Measurements from ENCODE around the gene JAKMIP1.

Gene JAKMIP1

GRCh38 chr4:6200011-6200921 lies at the start of gene JAKMIP1:
Gene JAKMIP1 (minus strand): TSS chr4:6200549. CDS start chr4:6112850, 87,699 bp downstream.
- peaks cover 28% of the 10 kb centered on the region for H3K27me3 ChIP-seq (replicated peaks; ENCODE audit: control insufficient read depth, insufficient read depth, low read length)
- peak within 1 kb of the TSS; percentile 54 for H3K4me3 ChIP-seq (ENCODE audit: low read length)

GRCh38 chr4:6248394-6248793 lies 48.0 kb upstream of the JAKMIP1 start:
- no peak for DNase-seq (ENCODE audit: low read depth)
- Histone ChIP-seq H3K9ac (ENCODE audit: low read length) (no peak overlapping the region), H3K27me3 (replicated peaks; ENCODE audit: control insufficient read depth, insufficient read depth, low read length) (peaks cover 69% of the 10 kb centered on the region)

More at GRCh38 chr4:6200011-6200921, at the start of gene JAKMIP1:
- H3K9ac ChIP-seq (ENCODE audit: low read length), result no peak within 1 kb of the TSS
- peaks cover 9% of the 10 kb centered on the region for H3K9me3 ChIP-seq (ENCODE audit: control insufficient read depth, low read length)
- DNase-seq (ENCODE audit: low read depth), result peak; percentile 71
- H3K36me3 ChIP-seq (ENCODE audit: control insufficient read depth, insufficient read depth, low read length, severe bottlenecking), result no peaks in the 10 kb centered on the region
- H3K4me1 ChIP-seq (ENCODE audit: control insufficient read depth, insufficient read depth, low read length), result no peaks in the 10 kb centered on the region

DNA sequence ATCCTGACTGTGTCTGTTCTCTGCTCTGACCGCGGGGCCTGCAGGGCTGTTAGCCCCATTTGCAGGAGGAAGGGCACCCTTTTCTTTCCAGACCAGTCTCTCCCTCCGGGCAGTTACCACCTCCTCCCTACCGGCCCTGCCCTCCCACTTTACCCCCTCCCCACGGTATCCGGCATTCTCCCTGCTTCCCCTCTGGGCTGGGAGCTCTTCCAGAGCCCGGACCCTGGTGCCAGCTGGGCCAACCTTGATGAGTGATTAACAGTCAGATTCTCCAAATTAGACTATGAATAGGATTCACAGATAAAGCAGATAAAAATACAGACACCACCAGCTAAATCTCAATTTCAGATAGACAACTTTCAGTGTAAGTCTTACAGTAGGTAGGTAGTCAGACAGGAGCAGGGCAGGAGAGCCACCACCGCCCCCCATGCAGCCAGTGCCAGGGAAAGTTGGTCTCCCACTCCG lies 45.9 kb upstream of the JAKMIP1 start:
- DNase-seq (ENCODE audit: low read depth), result no peak
- Histone ChIP-seq H3K27me3 (replicated peaks; ENCODE audit: control insufficient read depth, insufficient read depth, low read length) (peaks cover 79% of the 10 kb centered on the region), H3K36me3 (ENCODE audit: control insufficient read depth, insufficient read depth, low read length, severe bottlenecking) (no peaks in the 10 kb centered on the region), H3K9ac (ENCODE audit: low read length) (no peak overlapping the region), H3K4me3 (ENCODE audit: low read length) (no peak overlapping the region), H3K9me3 (ENCODE audit: control insufficient read depth, low read length) (peaks cover 19% of the 10 kb centered on the region), H3K4me1 (ENCODE audit: control insufficient read depth, insufficient read depth, low read length) (peaks cover 6% of the 10 kb centered on the region)

More at GRCh38 chr4:6248394-6248793, 48.0 kb upstream of the JAKMIP1 start:
- Histone ChIP-seq H3K9me3 (ENCODE audit: control insufficient read depth, low read length) (peaks cover 19% of the 10 kb centered on the region), H3K4me3 (ENCODE audit: low read length) (no peak overlapping the region), H3K36me3 (ENCODE audit: control insufficient read depth, insufficient read depth, low read length, severe bottlenecking) (no peaks in the 10 kb centered on the region), H3K4me1 (ENCODE audit: control insufficient read depth, insufficient read depth, low read length) (peaks cover 6% of the 10 kb centered on the region)

- peak overlapping the region; percentile 66 for H3K4me3 ChIP-seq (ENCODE audit: low read length)
- no peak overlapping the region for H3K9ac ChIP-seq (ENCODE audit: low read length)
- peaks cover 19% of the 10 kb centered on the region for H3K9me3 ChIP-seq (ENCODE audit: control insufficient read depth, low read length)
- DNase-seq (ENCODE audit: low read depth), result no peak
- H3K27me3 ChIP-seq (replicated peaks; ENCODE audit: control insufficient read depth, insufficient read depth, low read length), result peaks cover 80% of the 10 kb centered on the region
- peaks cover 6% of the 10 kb centered on the region for H3K4me1 ChIP-seq (ENCODE audit: control insufficient read depth, insufficient read depth, low read length)
- no peaks in the 10 kb centered on the region for H3K36me3 ChIP-seq (ENCODE audit: control insufficient read depth, insufficient read depth, low read length, severe bottlenecking)
Measured at GRCh38 chr4:6245246-6246169, 45.2 kb upstream of the JAKMIP1 start.

GRCh38 chr4:6242271-6243029 lies 42.1 kb upstream of the JAKMIP1 start:
- H3K36me3 ChIP-seq (ENCODE audit: control insufficient read depth, insufficient read depth, low read length, severe bottlenecking), result no peaks in the 10 kb centered on the region
- no peak for DNase-seq (ENCODE audit: low read depth)

GRCh38 chr4:6241062-6241845 lies 40.9 kb upstream of the JAKMIP1 start:
- peaks cover 19% of the 10 kb centered on the region for H3K9me3 ChIP-seq (ENCODE audit: control insufficient read depth, low read length)
- no peaks in the 10 kb centered on the region for H3K36me3 ChIP-seq (ENCODE audit: control insufficient read depth, insufficient read depth, low read length, severe bottlenecking)
- H3K4me1 ChIP-seq (ENCODE audit: control insufficient read depth, insufficient read depth, low read length), result peaks cover 3% of the 10 kb centered on the region
- no peak overlapping the region for H3K4me3 ChIP-seq (ENCODE audit: low read length)
- no peak for DNase-seq (ENCODE audit: low read depth)
- peaks cover 61% of the 10 kb centered on the region for H3K27me3 ChIP-seq (replicated peaks; ENCODE audit: control insufficient read depth, insufficient read depth, low read length)
- no peak overlapping the region for H3K9ac ChIP-seq (ENCODE audit: low read length)

More at GRCh38 chr4:6242271-6243029, 42.1 kb upstream of the JAKMIP1 start:
- H3K9me3 ChIP-seq (ENCODE audit: control insufficient read depth, low read length), result peaks cover 19% of the 10 kb centered on the region
- H3K27me3 ChIP-seq (replicated peaks; ENCODE audit: control insufficient read depth, insufficient read depth, low read length), result peaks cover 64% of the 10 kb centered on the region
- H3K4me1 ChIP-seq (ENCODE audit: control insufficient read depth, insufficient read depth, low read length), result peaks cover 3% of the 10 kb centered on the region
- no peak overlapping the region for H3K9ac ChIP-seq (ENCODE audit: low read length)
- H3K4me3 ChIP-seq (ENCODE audit: low read length), result no peak overlapping the region

- peaks cover 16% of the 10 kb centered on the region for H3K9me3 ChIP-seq (ENCODE audit: control insufficient read depth, low read length)
- no peak for DNase-seq (ENCODE audit: low read depth)
- no peaks in the 10 kb centered on the region for H3K36me3 ChIP-seq (ENCODE audit: control insufficient read depth, insufficient read depth, low read length, severe bottlenecking)
- no peak overlapping the region for H3K4me3 ChIP-seq (ENCODE audit: low read length)
- H3K4me1 ChIP-seq (ENCODE audit: control insufficient read depth, insufficient read depth, low read length), result no peaks in the 10 kb centered on the region
- no peak overlapping the region for H3K9ac ChIP-seq (ENCODE audit: low read length)
- peaks cover 60% of the 10 kb centered on the region for H3K27me3 ChIP-seq (replicated peaks; ENCODE audit: control insufficient read depth, insufficient read depth, low read length)
Measured at GRCh38 chr4:6239968-6240367, 39.6 kb upstream of the JAKMIP1 start.

DNA sequence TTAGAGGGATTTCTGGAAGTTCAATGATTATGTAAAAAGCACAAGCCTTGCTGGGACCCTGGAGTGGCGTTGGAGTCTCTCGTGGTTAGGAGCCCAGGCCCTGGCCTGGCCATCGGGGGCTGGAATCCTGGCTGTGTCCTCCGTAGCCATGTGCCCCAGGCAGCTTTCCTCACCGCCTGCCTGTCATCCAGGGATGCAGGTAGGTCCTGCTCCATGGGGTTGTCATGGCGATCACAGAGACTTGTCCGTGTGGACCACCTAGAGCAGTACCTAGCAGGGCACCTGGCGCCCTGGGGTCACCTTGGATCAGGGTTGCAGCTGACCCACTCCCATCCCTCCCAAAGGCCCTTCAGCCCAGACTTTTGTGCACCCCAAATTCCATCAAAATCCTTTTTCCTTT lies 39.1 kb upstream of the JAKMIP1 start:
- Histone ChIP-seq H3K9ac (ENCODE audit: low read length) (no peak overlapping the region), H3K4me1 (ENCODE audit: control insufficient read depth, insufficient read depth, low read length) (no peaks in the 10 kb centered on the region), H3K9me3 (ENCODE audit: control insufficient read depth, low read length) (peaks cover 11% of the 10 kb centered on the region), H3K27me3 (replicated peaks; ENCODE audit: control insufficient read depth, insufficient read depth, low read length) (peaks cover 60% of the 10 kb centered on the region), H3K36me3 (ENCODE audit: control insufficient read depth, insufficient read depth, low read length, severe bottlenecking) (no peaks in the 10 kb centered on the region), H3K4me3 (ENCODE audit: low read length) (no peak overlapping the region)
- DNase-seq (ENCODE audit: low read depth), result no peak

- Histone ChIP-seq H3K9me3 (ENCODE audit: control insufficient read depth, low read length) (no peaks in the 10 kb centered on the region), H3K4me3 (ENCODE audit: low read length) (no peak overlapping the region), H3K27me3 (replicated peaks; ENCODE audit: control insufficient read depth, insufficient read depth, low read length) (peaks cover 38% of the 10 kb centered on the region), H3K36me3 (ENCODE audit: control insufficient read depth, insufficient read depth, low read length, severe bottlenecking) (no peaks in the 10 kb centered on the region), H3K4me1 (ENCODE audit: control insufficient read depth, insufficient read depth, low read length) (no peaks in the 10 kb centered on the region), H3K9ac (ENCODE audit: low read length) (no peak overlapping the region)
- DNase-seq (ENCODE audit: low read depth), result no peak
Measured at GRCh38 chr4:6236816-6237390, 36.6 kb upstream of the JAKMIP1 start.
